ENCODE measurements around the gene PPM1K.

GRCh38 chr4:88240297-88240714, 44.1 kb downstream of the PPM1K start:
- TF ChIP-seq POLR2A (IDR thresholded peaks at IDR 0.05) (no peak), CTCF (IDR thresholded peaks at IDR 0.05) (no peak)
